PC-9 (cell line): ENCODE data around the gene KLF4. TPM values are rescaled to one million over a fixed set of nuclear protein-coding genes. Genes with fewer than 3 reads are reported as not detected.

ENCODE experiments used
- BruUV-seq: library from RNA; stranded (reverse); fragments of 400-500 nt; replicated peaks from 2 replicates; lab custom pipeline; 2021; lab: Mats Ljungman, UMichigan
- CTCF ChIA-PET: fragments of 300-600 bp; sonication (Branson Sonifier 250); formaldehyde crosslinking; loops from one replicate; lab custom pipeline; 2022; ENCODE audit warnings: antibody characterized with exemption; lab: Charles Lee
- POLR2A ChIA-PET: fragments of 300-600 bp; sonication (Branson Sonifier 250); formaldehyde crosslinking; loops from one replicate; lab custom pipeline; 2022; ENCODE audit warnings: antibody characterized with exemption; ENCODE audit not compliant: unreplicated experiment; lab: Charles Lee
- DNase-seq, 2 experiments: peaks; one replicate each; pipeline versions ENCODE4 v3.0.0 to v3.0.0-alpha.2; 2015 to 2022; ENCODE audit warnings: mixed read lengths in 1 of 2
- H2AFZ ChIP-seq: fragments of 200-600 bp; sonication (generic); 2 replicates; pipeline ENCODE4 v1.8.1; 2017; ENCODE audit warnings: antibody characterized with exemption
- H3F3A ChIP-seq: fragments of 200-600 bp; sonication (generic); 2 replicates; pipeline ENCODE4 v1.8.1; 2017; ENCODE audit warnings: antibody characterized with exemption, mild to moderate bottlenecking, low read depth; ENCODE audit not compliant: insufficient read depth
- H3K27ac ChIP-seq: fragments of 200-600 bp; sonication (generic); 2 replicates; pipeline ENCODE4 v1.6.1; 2016; ENCODE audit warnings: mixed run types
- H3K27me3 ChIP-seq: fragments of 200-600 bp; sonication (generic); 2 replicates; pipeline ENCODE4 v1.6.1; 2016; ENCODE audit warnings: low read depth, mixed run types; ENCODE audit not compliant: insufficient read depth
- H3K36me3 ChIP-seq: fragments of 200-600 bp; sonication (generic); 2 replicates; pipeline ENCODE4 v1.6.1; 2016; ENCODE audit warnings: low read depth, mixed run types
- H3K4me1 ChIP-seq: fragments of 200-600 bp; sonication (generic); replicated peaks from 2 replicates; pipeline ENCODE4 v1.6.1; 2016; ENCODE audit warnings: mixed run types; ENCODE audit not compliant: insufficient read depth
- H3K4me2 ChIP-seq: fragments of 200-600 bp; sonication (generic); 2 replicates; pipeline ENCODE4 v1.6.1; 2017; ENCODE audit warnings: mixed run types
- H3K4me3 ChIP-seq: fragments of 200-600 bp; sonication (generic); 2 replicates; pipeline ENCODE4 v1.6.1; 2016; ENCODE audit warnings: mixed run types
- H3K79me2 ChIP-seq: fragments of 200-600 bp; sonication (generic); 2 replicates; pipeline ENCODE4 v1.6.1; 2017; ENCODE audit warnings: low read depth, mixed run types
- H3K9me2 ChIP-seq: fragments of 200-600 bp; sonication (generic); 2 replicates; pipeline ENCODE4 v1.8.1; 2017; ENCODE audit warnings: mild to moderate bottlenecking; ENCODE audit not compliant: insufficient read depth
- H3K9me3 ChIP-seq: fragments of 200-600 bp; sonication (generic); 2 replicates; pipeline ENCODE4 v1.8.1; 2016; ENCODE audit warnings: low read depth; ENCODE audit not compliant: insufficient read depth
- H4K20me1 ChIP-seq: fragments of 200-600 bp; sonication (generic); 2 replicates; pipeline ENCODE4 v1.8.1; 2017; ENCODE audit not compliant: insufficient read depth
- CTCF ChIP-seq: fragments of 200-600 bp; sonication (generic); conservative IDR thresholded peaks from 2 replicates; pipeline ENCODE4 v1.6.1; 2017; ENCODE audit warnings: mixed run types, antibody characterized with exemption, mild to moderate bottlenecking, moderate library complexity
- EZH2 ChIP-seq: fragments of 200-600 bp; sonication (generic); IDR thresholded peaks from 2 replicates; pipeline ENCODE4 v1.8.0; 2017; ENCODE audit warnings: antibody characterized with exemption, low read depth
- intact Hi-C: fragments of 100-400 bp; cut with micrococcal nuclease; formaldehyde crosslinking; loops from one replicate; pipeline ENCODE4 v1.10.0; 2022; ENCODE audit not compliant: unreplicated experiment
- total RNA-seq: library from RNA; stranded (reverse); gene quantifications from 2 replicates; pipeline ENCODE4 v1.2.3, GENCODE V29; 2021

KLF4 gene
- total RNA-seq, 1 experiment from 2014 or later = 48.5 TPM

GRCh38 chr9:107489144-107489673, 360 bp downstream of the KLF4 start:
- H3K79me2 ChIP-seq = peaks cover 46% of the 10 kb centered on the region
- H3K27ac ChIP-seq = peak overlapping the region; percentile 85
- peaks cover 26% of the 10 kb centered on the region for H3K36me3 ChIP-seq
- TF ChIP-seq CTCF (no peak), EZH2 (no peak)
- H3K9me3 ChIP-seq = no peaks in the 10 kb centered on the region
- H3K4me1 ChIP-seq = peaks cover 36% of the 10 kb centered on the region
- H3K4me3 ChIP-seq = peak overlapping the region; percentile 100
- POLR2A ChIA-PET = interaction anchor here (0.6 to 1.0 kb wide), 7 partner anchors 16 to 782 kb away, joined by 3 to 14 read pairs (median 6); no protein-coding TSS in a partner anchor
- peaks cover 14% of the 10 kb centered on the region for H4K20me1 ChIP-seq
- CTCF ChIA-PET = no interaction called here
- BruUV-seq = no TSS peak
- no peaks in the 10 kb centered on the region for H3K27me3 ChIP-seq
- H3K4me2 ChIP-seq = peak overlapping the region; percentile 89
- peaks cover 20% of the 10 kb centered on the region for H3F3A ChIP-seq
- no peak for DNase-seq
- H3K9me2 ChIP-seq = no peaks in the 10 kb centered on the region
- peak overlapping the region; percentile 70 for H2AFZ ChIP-seq
- intact Hi-C loops = loop anchor here (1.0 to 10.0 kb wide), 11 partner anchors 148 to 1063 kb away; no protein-coding TSS in a partner anchor

GRCh38 chr9:107488375-107489143, 1.0 kb downstream of the KLF4 start:
- ChIA-PET CTCF (interaction anchor here (1.1 kb wide), 1 partner anchor 10 kb away, joined by 3 read pairs; no protein-coding TSS in a partner anchor), POLR2A (interaction anchor here (0.5 to 0.6 kb wide), 2 partner anchors 16 to 1743 kb away, joined by 6 to 14 read pairs; no protein-coding TSS in a partner anchor)

More at GRCh38 chr9:107488375-107489143, 1.0 kb downstream of the KLF4 start:
- intact Hi-C loops = loop anchor here (1.0 to 10.0 kb wide), 12 partner anchors 148 to 1064 kb away; no protein-coding TSS in a partner anchor
- TF ChIP-seq EZH2 (no peak), CTCF (no peak)
- Histone ChIP-seq H4K20me1 (peaks cover 14% of the 10 kb centered on the region), H3K4me1 (peaks cover 42% of the 10 kb centered on the region), H3K9me3 (no peaks in the 10 kb centered on the region), H3K27ac (peak overlapping the region; percentile 85), H3K9me2 (no peaks in the 10 kb centered on the region), H3F3A (peaks cover 24% of the 10 kb centered on the region), H2AFZ (peak overlapping the region; percentile 70), H3K27me3 (no peaks in the 10 kb centered on the region), H3K79me2 (peaks cover 46% of the 10 kb centered on the region), H3K4me2 (peak overlapping the region; percentile 89), H3K36me3 (peaks cover 28% of the 10 kb centered on the region), H3K4me3 (peak overlapping the region; percentile 100)
- DNase-seq = peak; percentile 59 to 69
- BruUV-seq = TSS peak; percentile 48
